ENCODE results near the gene G6PC3. TPM values are rescaled to one million over a fixed set of nuclear protein-coding genes. Genes with fewer than 3 reads are reported as not detected.
A peak's percentile ranks its signal among the peaks of the same experiment; 100 is the strongest.

G6PC3 gene
- total and polyA plus RNA-seq, 12 donors = 28.9 to 114 (median 34.7) TPM

DNA sequence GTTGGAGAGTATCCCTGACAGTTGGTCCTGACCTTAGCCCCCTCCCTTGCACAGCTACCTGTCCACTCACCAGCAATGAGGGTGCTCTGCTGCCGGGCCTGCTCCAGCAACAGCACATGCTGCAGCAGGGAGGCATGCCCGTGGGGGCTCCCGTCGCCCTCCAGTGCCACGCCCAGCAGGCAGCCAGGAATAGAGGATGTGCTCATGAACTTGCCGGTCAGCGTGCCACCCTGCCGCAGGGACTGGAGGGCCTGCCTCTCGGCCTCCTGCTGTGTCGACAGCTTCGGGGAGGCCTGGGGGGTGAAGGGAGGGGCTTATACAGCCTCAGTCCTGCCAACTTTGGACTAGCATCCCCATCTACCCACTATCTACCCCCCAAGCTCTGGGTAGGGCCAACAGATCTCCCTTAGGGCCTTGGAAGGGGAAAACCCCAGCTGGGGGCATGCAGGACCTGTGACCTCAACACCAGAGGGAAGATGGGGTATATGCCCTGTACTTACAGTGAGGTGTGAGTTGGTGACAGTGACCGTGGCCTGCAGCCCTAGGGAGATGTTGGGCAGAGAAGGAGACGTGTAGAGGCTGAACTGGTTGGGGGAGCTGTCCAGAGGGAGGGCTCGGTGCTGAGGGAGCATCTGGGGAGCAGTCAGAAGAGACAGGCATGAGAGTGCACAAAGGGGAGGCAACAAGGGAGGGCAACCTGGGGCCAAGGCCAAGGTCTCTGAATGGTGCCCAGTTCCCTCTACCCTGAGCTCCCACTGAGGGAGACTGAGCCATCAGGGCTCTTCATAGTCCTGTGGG is 20.9 kb downstream of the G6PC3 start:
- TF ChIP-seq, protein P1, sequence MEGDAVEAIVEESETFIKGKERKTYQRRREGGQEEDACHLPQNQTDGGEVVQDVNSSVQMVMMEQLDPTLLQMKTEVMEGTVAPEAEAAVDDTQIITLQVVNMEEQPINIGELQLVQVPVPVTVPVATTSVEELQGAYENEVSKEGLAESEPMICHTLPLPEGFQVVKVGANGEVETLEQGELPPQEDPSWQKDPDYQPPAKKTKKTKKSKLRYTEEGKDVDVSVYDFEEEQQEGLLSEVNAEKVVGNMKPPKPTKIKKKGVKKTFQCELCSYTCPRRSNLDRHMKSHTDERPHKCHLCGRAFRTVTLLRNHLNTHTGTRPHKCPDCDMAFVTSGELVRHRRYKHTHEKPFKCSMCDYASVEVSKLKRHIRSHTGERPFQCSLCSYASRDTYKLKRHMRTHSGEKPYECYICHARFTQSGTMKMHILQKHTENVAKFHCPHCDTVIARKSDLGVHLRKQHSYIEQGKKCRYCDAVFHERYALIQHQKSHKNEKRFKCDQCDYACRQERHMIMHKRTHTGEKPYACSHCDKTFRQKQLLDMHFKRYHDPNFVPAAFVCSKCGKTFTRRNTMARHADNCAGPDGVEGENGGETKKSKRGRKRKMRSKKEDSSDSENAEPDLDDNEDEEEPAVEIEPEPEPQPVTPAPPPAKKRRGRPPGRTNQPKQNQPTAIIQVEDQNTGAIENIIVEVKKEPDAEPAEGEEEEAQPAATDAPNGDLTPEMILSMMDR (IDR thresholded peaks at IDR 0.05) = no peak
- Histone ChIP-seq H3K4me1 (peaks cover 3 to 34% (median 20%) of the 10 kb centered on the region in 9 donors), H3K36me3 (peaks cover 0 to 77% (median 55%) of the 10 kb centered on the region in 9 donors), H3K27ac (no peak overlapping the region), H3K4me3 (no peak overlapping the region), H3K27me3 (no peaks in the 10 kb centered on the region), H3K9me3 (no peaks in the 10 kb centered on the region)
- no peak for ATAC-seq
- intact Hi-C loops (cut with DNase I) = no loop called here
- 64 to 77% methylated on average over 14 of the region's 14 CpGs for WGBS, 2 donors
- no peak for DNase-seq

DNA sequence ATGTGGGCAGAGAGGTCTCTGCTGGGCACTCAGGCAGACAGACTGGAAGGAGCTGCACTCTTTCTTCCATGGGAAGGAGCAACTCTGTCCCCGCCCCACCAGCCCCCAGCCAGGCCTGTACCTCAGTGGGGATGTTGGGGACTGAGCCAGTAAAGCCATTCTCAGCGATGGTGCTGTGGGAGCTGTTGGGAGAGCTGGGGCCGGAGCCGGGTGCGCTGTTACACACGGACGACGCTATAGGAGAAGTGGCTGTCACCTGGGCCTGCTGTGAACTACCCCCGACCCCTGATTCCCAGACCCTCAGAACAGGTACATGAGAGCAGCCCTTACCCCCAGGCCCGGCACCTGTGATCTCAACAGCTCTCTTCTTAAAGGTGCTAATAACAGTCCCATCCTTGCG is 21.5 kb downstream of the G6PC3 start:
- WGBS, 2 donors = 95% methylated on average over 11 of the region's 11 CpGs
- no peak for ATAC-seq

DNA sequence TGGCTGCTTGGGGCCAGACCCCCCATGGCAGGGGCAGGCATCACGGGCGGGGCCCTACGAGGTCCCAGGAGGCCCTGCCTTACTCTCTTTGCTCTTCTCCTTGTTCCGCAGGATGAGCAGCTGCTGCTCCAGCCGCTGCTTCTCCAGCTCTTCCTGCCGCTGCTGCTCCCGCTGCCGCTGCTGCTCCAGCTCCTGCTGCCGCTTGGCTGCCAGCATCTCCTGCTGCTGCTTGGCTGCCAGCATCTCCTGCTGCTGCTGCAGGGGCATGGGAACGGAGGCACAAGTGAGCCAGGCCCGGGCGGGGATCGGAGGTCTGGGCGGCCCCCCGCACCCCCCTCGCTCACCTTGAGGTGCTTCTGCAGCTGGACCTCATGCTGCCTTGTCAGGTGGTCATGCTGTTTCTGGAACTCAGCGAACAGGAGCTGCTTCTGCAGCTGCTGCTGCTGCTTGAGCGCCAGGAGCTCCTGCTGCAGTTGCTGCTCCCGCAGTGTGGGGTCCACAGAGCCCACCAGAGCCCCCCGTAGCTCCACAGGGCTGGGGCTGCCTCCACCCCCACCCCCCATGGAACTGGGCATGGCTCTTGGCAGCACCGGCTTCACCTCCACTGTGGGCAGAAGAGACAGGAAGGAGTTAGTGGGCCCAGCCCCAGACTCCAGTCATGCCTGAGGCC is 22.8 kb downstream of the G6PC3 start:
- Histone ChIP-seq H3K9me3 (no peaks in the 10 kb centered on the region), H3K4me3 (no peak overlapping the region), H3K4me1 (peaks cover 20 to 54% (median 38%) of the 10 kb centered on the region in 9 donors), H3K27me3 (no peaks in the 10 kb centered on the region), H3K27ac (no peak overlapping the region), H3K36me3 (peaks cover 0 to 57% (median 46%) of the 10 kb centered on the region in 9 donors)
- WGBS, 2 donors = 86 to 88% methylated on average over 21 of the region's 21 CpGs
- DNase-seq (no peak), ATAC-seq (no peak)
- intact Hi-C loops (cut with DNase I) = no loop called here
- TF ChIP-seq, protein P1 (IDR thresholded peaks at IDR 0.05) = no peak

More for the DNA sequence above, 21.5 kb downstream of the G6PC3 start:
- no peak for DNase-seq
- Histone ChIP-seq H3K36me3 (peaks cover 0 to 70% (median 52%) of the 10 kb centered on the region in 9 donors), H3K9me3 (no peaks in the 10 kb centered on the region), H3K4me3 (no peak overlapping the region), H3K27me3 (no peaks in the 10 kb centered on the region), H3K4me1 (peaks cover 9 to 41% (median 25%) of the 10 kb centered on the region in 9 donors), H3K27ac (no peak overlapping the region)
- intact Hi-C loops (cut with DNase I) = no loop called here
- TF ChIP-seq, protein P1 (IDR thresholded peaks at IDR 0.05) = no peak

DNA sequence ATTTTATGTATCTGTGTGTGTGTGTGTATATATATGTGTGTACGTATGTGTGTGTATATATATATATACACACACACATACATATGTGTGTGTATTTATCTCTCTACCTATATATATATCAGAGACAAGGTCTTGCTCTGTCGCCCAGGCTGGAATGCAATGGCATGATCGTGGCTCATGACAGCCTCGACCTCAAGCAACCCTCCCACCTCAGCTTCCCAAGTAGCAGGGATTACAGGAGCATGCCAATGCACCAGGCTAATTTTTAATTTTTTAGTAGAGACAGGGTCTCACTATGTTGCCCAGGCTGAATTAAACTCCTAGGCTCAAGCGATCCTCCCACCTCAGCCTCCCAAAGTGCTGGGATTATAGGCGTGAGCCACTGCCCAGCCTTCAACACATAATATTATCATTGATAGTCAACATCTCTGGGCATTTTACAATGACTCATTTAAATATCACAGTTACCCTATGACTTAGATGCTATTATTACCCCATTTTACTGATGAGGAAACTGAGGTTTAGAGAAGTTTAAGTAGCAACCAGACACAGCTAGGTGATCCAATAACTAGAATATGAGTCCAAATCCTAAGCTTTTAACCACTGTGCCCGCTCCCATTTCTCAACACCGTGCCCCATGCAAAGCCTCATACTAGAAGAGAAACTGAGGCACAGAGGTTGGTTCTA is 24.3 kb downstream of the G6PC3 start:
- WGBS, 2 donors = 64 to 74% methylated on average over 8 of the region's 8 CpGs
- Histone ChIP-seq H3K36me3 (peaks cover 0 to 53% (median 36%) of the 10 kb centered on the region in 9 donors), H3K4me3 (peak overlapping the region in 3 of 10 donors; percentile 48 to 50 (median 48))

More for the DNA sequence above, 24.3 kb downstream of the G6PC3 start:
- intact Hi-C loops (cut with DNase I) = loop anchor here in 1 of 10 donors (1.0 kb wide), 1 partner anchor 28 kb away; the partner anchor contains the start of gene HDAC5
- Histone ChIP-seq H3K9me3 (no peaks in the 10 kb centered on the region), H3K27me3 (no peaks in the 10 kb centered on the region), H3K27ac (peak overlapping the region in 9 of 10 donors; percentile 85 to 97 (median 93)), H3K4me1 (peaks cover 20 to 68% (median 52%) of the 10 kb centered on the region in 9 donors)
- no peak for DNase-seq
- TF ChIP-seq, protein P1 (IDR thresholded peaks at IDR 0.05) = no peak
- no peak for ATAC-seq

All from heart right ventricle (tissue), 16 donors.